IMR-90 (cell line): ENCODE results near the gene JMY. TPM values are rescaled to one million over a fixed set of nuclear protein-coding genes. Genes with fewer than 3 reads are reported as not detected.
A peak's percentile ranks its signal among the peaks of the same experiment; 100 is the strongest.

Experiments
- ATAC-seq: fragments of 200-7000 bp; cut with Tn5 transposase; 2 replicates; pipeline ENCODE4 v1.9.1; 2020; ENCODE audit warnings: low read depth, mild to moderate bottlenecking, moderate library complexity
- BruUV-seq: library from RNA; stranded (reverse); fragments of 400-500 nt; replicated peaks from 2 replicates; lab custom pipeline; 2021; lab: Mats Ljungman, UMichigan
- CTCF ChIA-PET: fragments of 300-600 bp; formaldehyde crosslinking; extraction: SDS; loops from one replicate; lab custom pipeline; 2021; ENCODE audit warnings: antibody characterized with exemption; lab: Yijun Ruan, JAX
- POLR2A ChIA-PET: fragments of 300-600 bp; sonication (Branson Sonifier 250); formaldehyde crosslinking; loops from one replicate; lab custom pipeline; 2022; ENCODE audit warnings: antibody characterized with exemption; ENCODE audit not compliant: unreplicated experiment; lab: Charles Lee
- DNase-seq: peaks from one replicate; pipeline ENCODE4 v3.0.0; 2013
- H2AFZ ChIP-seq: replicated peaks from 2 replicates; pipeline ENCODE3; 2013; ENCODE audit warnings: low read length, mild to moderate bottlenecking; ENCODE audit not compliant: poor library complexity
- H2AK5ac ChIP-seq: 2 replicates; pipeline ENCODE4 v1.6.1; 2013; ENCODE audit warnings: low read depth, low read length, inconsistent platforms
- H2AK9ac ChIP-seq: replicated peaks from 2 replicates; pipeline ENCODE3; 2013; ENCODE audit warnings: mild to moderate bottlenecking, low read depth, low read length, moderate library complexity; ENCODE audit not compliant: poor library complexity
- H2BK120ac ChIP-seq: 2 replicates; pipeline ENCODE4 v1.6.1; 2013; ENCODE audit warnings: low read depth, low read length, inconsistent platforms
- H2BK15ac ChIP-seq: 3 replicates; pipeline ENCODE4 v1.6.1; 2013; ENCODE audit warnings: low read depth, low read length, inconsistent platforms
- H2BK20ac ChIP-seq: 2 replicates; pipeline ENCODE4 v1.6.1; 2013; ENCODE audit warnings: low read depth, mild to moderate bottlenecking, inconsistent platforms, low read length, moderate library complexity
- H2BK5ac ChIP-seq: 2 replicates; pipeline ENCODE4 v1.6.1; 2013; ENCODE audit warnings: mild to moderate bottlenecking, low read depth, low read length, inconsistent platforms; ENCODE audit not compliant: poor library complexity, severe bottlenecking
- H3K14ac ChIP-seq: replicated peaks from 2 replicates; pipeline ENCODE4 v1.6.1; 2013; ENCODE audit warnings: low read depth, low read length, inconsistent platforms
- H3K18ac ChIP-seq: 2 replicates; pipeline ENCODE4 v1.6.1; 2013; ENCODE audit warnings: low read depth, low read length, control low read depth
- H3K23ac ChIP-seq: 2 replicates; pipeline ENCODE4 v1.6.1; 2013; ENCODE audit warnings: low read depth, low read length, inconsistent platforms
- H3K27ac ChIP-seq: 2 replicates; pipeline ENCODE4 v1.5.1; 2013; ENCODE audit warnings: mild to moderate bottlenecking, control low read depth, low read length; ENCODE audit not compliant: insufficient read depth
- H3K27me3 ChIP-seq: 2 replicates; pipeline ENCODE4 v1.6.1; 2013; ENCODE audit warnings: low read length; ENCODE audit not compliant: control insufficient read depth, insufficient read depth
- H3K36me3 ChIP-seq: 2 replicates; pipeline ENCODE4 v1.6.1; 2013; ENCODE audit warnings: low read length, mixed read lengths; ENCODE audit not compliant: control insufficient read depth, insufficient read depth
- H3K4ac ChIP-seq: 2 replicates; pipeline ENCODE4 v1.6.1; 2013; ENCODE audit warnings: low read depth, low read length, inconsistent platforms
- H3K4me1 ChIP-seq: 2 replicates; pipeline ENCODE4 v1.6.1; 2013; ENCODE audit warnings: low read length, mixed read lengths; ENCODE audit not compliant: control insufficient read depth, insufficient read depth
- H3K4me2 ChIP-seq: 2 replicates; pipeline ENCODE4 v1.6.1; 2013; ENCODE audit warnings: low read depth, mild to moderate bottlenecking, control low read depth, low read length, moderate library complexity
- H3K4me3 ChIP-seq: 2 replicates; pipeline ENCODE4 v1.5.1; 2013; ENCODE audit warnings: low read depth, mild to moderate bottlenecking, control low read depth, low read length, moderate library complexity; ENCODE audit not compliant: insufficient read depth
- H3K56ac ChIP-seq: 2 replicates; pipeline ENCODE4 v1.6.1; 2013; ENCODE audit warnings: low read length, inconsistent platforms; ENCODE audit not compliant: insufficient read depth; ENCODE audit errors: extremely low read depth
- H3K79me1 ChIP-seq, 2 experiments: 2 replicates each; pipeline ENCODE4 v1.6.1; 2013; ENCODE audit warnings: low read length in 2 of 2, inconsistent platforms in 1 of 2, low read depth in 1 of 2
- H3K9ac ChIP-seq: 2 replicates; pipeline ENCODE4 v1.6.1; 2013; ENCODE audit warnings: low read depth, low read length, control low read depth
- H3K9me1 ChIP-seq: 2 replicates; pipeline ENCODE4 v1.6.1; 2013; ENCODE audit warnings: low read length, inconsistent platforms; ENCODE audit not compliant: insufficient read depth
- H3K9me3 ChIP-seq: 2 replicates; pipeline ENCODE4 v1.6.1; 2013; ENCODE audit warnings: low read length; ENCODE audit not compliant: control insufficient read depth, insufficient read depth
- H4K20me1 ChIP-seq: 2 replicates; pipeline ENCODE4 v1.6.1; 2013; ENCODE audit warnings: low read length, inconsistent platforms; ENCODE audit not compliant: insufficient read depth
- H4K5ac ChIP-seq: 2 replicates; pipeline ENCODE4 v1.6.1; 2013; ENCODE audit warnings: mild to moderate bottlenecking, low read depth, low read length, control low read depth
- H4K8ac ChIP-seq, 2 experiments: 2 replicates each; pipeline ENCODE4 v1.6.1; 2013; ENCODE audit warnings: low read depth in 2 of 2, low read length in 2 of 2, control low read depth in 1 of 2, inconsistent platforms in 1 of 2
- H4K91ac ChIP-seq: 2 replicates; pipeline ENCODE4 v1.6.1; 2013; ENCODE audit warnings: low read depth, low read length, inconsistent platforms; ENCODE audit not compliant: insufficient read depth
- BHLHE40 ChIP-seq: fragments of 150-350 bp; IDR thresholded peaks from 2 replicates; pipeline ENCODE4 v1.6.1; 2016; ENCODE audit warnings: mild to moderate bottlenecking, low read depth, low read length
- CEBPB ChIP-seq: IDR thresholded peaks from 2 replicates; pipeline ENCODE4 v1.6.1; 2012; ENCODE audit warnings: low read depth, low read length, improper control_type of control experiment
- CHD1 ChIP-seq: IDR thresholded peaks from 2 replicates; pipeline ENCODE4 v1.6.1; 2012; ENCODE audit warnings: low read depth, low read length, improper control_type of control experiment
- CTCF ChIP-seq: conservative IDR thresholded peaks from 2 replicates; pipeline ENCODE4 v1.5.1; 2012; ENCODE audit warnings: mild to moderate bottlenecking, low read depth, low read length, improper control_type of control experiment
- ELK1 ChIP-seq: fragments of 150-350 bp; IDR thresholded peaks from 2 replicates; pipeline ENCODE4 v1.6.1; 2016; ENCODE audit warnings: low read depth, mild to moderate bottlenecking, low read length, moderate library complexity, borderline replicate concordance
- MAFK ChIP-seq: IDR thresholded peaks from 2 replicates; pipeline ENCODE4 v1.6.1; 2012; ENCODE audit warnings: low read depth, low read length, improper control_type of control experiment
- MAZ ChIP-seq: IDR thresholded peaks from 2 replicates; pipeline ENCODE4 v1.6.1; 2012; ENCODE audit warnings: low read depth, mild to moderate bottlenecking, low read length, improper control_type of control experiment, moderate library complexity, borderline replicate concordance
- MXI1 ChIP-seq: IDR thresholded peaks from 2 replicates; pipeline ENCODE4 v1.6.1; 2012; ENCODE audit warnings: low read depth, mild to moderate bottlenecking, low read length, moderate library complexity, borderline replicate concordance
- NFE2L2 ChIP-seq: fragments of 150-350 bp; IDR thresholded peaks from 2 replicates; pipeline ENCODE4 v1.6.1; 2016; ENCODE audit warnings: low read depth, mild to moderate bottlenecking, low read length
- RAD21 ChIP-seq: IDR thresholded peaks from 2 replicates; pipeline ENCODE4 v1.6.1; 2012; ENCODE audit warnings: low read length, improper control_type of control experiment
- RCOR1 ChIP-seq: IDR thresholded peaks from 2 replicates; pipeline ENCODE4 v1.6.1; 2012; ENCODE audit warnings: mild to moderate bottlenecking, low read length, improper control_type of control experiment; ENCODE audit not compliant: insufficient replicate concordance
- RFX5 ChIP-seq: IDR thresholded peaks from 2 replicates; pipeline ENCODE4 v1.8.0; 2012; ENCODE audit warnings: low read depth, mild to moderate bottlenecking, low read length, moderate library complexity
- SMC3 ChIP-seq: fragments of 150-350 bp; IDR thresholded peaks from 2 replicates; pipeline ENCODE4 v1.6.1; 2016; ENCODE audit warnings: low read depth, mild to moderate bottlenecking, antibody characterized with exemption, low read length, moderate library complexity
- whole genome bisulfite sequencing, 2 experiments: methylation state at CpG; one replicate each; pipeline versions ENCODE4 v1.1.5 to v1.1.7; 2013; ENCODE audit warnings: missing lambda C conversion rate in 2 of 2; ENCODE audit not compliant: insufficient read length in 1 of 2; ENCODE audit errors: extremely low coverage in 2 of 2; 5-methylcytosine and 5-hydroxymethylcytosine counted together
- dilution Hi-C: fragments of 300-500 bp; cut with HindIII; formaldehyde crosslinking; loops from one replicate; pipeline ENCODE4 v1.14.3; 2018; ENCODE audit warnings: low sequenced_read_pairs; ENCODE audit not compliant: unreplicated experiment
- in situ Hi-C: fragments of 300-500 bp; cut with MboI; formaldehyde crosslinking; loops from 3 replicates; pipeline ENCODE4 v1.14.3; 2019; ENCODE audit warnings: low sequenced_read_pairs, inconsistent platforms, mixed read lengths
- intact Hi-C: fragments of 100-400 bp; cut with micrococcal nuclease; formaldehyde crosslinking; loops from 2 replicates; pipeline ENCODE4 v1.10.0; 2022
- polyA plus RNA-seq, 3 experiments: library from polyadenylated mRNA; depleted of rRNA; stranded (reverse); fragments of >200 nt; gene quantifications; 2 replicates each; pipeline ENCODE4 v1.2.3, GENCODE V29; 2012; ENCODE audit warnings: low replicate concordance in 1 of 3
- total RNA-seq: library from RNA; depleted of rRNA; stranded (reverse); fragments of >200 nt; gene quantifications from 2 replicates; pipeline ENCODE4 v1.2.3, GENCODE V29; 2012

The JMY gene
- total and polyA plus RNA-seq, 2 of the 4 experiments (the other 2 are of a cell fraction), result 1.7 to 3.2 TPM

- peaks cover 2% of the 10 kb centered on the region for H3K4me1 ChIP-seq
- H2BK5ac ChIP-seq, result no peak overlapping the region
- no peaks in the 10 kb centered on the region for H3K9me1 ChIP-seq
- no peak overlapping the region for H2AK9ac ChIP-seq
- H3K14ac ChIP-seq, result no peak overlapping the region
- H3K36me3 ChIP-seq, result no peaks in the 10 kb centered on the region
- no peak overlapping the region for H2AK5ac ChIP-seq
- no peak overlapping the region for H4K5ac ChIP-seq
- TF ChIP-seq MAFK (no peak), CEBPB (no peak), BHLHE40 (no peak), RFX5 (no peak), NFE2L2 (no peak), RAD21 (no peak), SMC3 (no peak), CHD1 (no peak), ELK1 (no peak), MXI1 (no peak), CTCF (no peak), MAZ (no peak), RCOR1 (no peak)
- no peak overlapping the region for H3K4ac ChIP-seq
- no peak overlapping the region for H3K9ac ChIP-seq
- CTCF ChIA-PET, result interaction anchor here (0.7 to 1.1 kb wide), 3 partner anchors 10 to 200 kb away, joined by 3 to 6 read pairs (median 3); no protein-coding TSS in a partner anchor
- POLR2A ChIA-PET, result no interaction called here
- peak overlapping the region; percentile 59 for H2AFZ ChIP-seq
- ATAC-seq (peak; percentile 95), DNase-seq (peak; percentile 82)
- H3K27me3 ChIP-seq, result no peaks in the 10 kb centered on the region
- peak overlapping the region; percentile 6; the same call in 1 of the 2 replicates for H3K4me2 ChIP-seq
- H3K27ac ChIP-seq, result no peak overlapping the region
- intact Hi-C loops, result no loop called here
- WGBS, 2 experiments, result no CpG with 5 or more reads among the region's 2 CpGs
- H2BK120ac ChIP-seq, result no peak overlapping the region
- H4K8ac ChIP-seq, result no peak overlapping the region
- dilution Hi-C loops, result no loop called here
- no peaks in the 10 kb centered on the region for H4K20me1 ChIP-seq
- no peak overlapping the region for H2BK20ac ChIP-seq
- H3K4me3 ChIP-seq, result no peak overlapping the region
- no peak overlapping the region for H3K56ac ChIP-seq
- in situ Hi-C loops, result no loop called here
- H3K79me1 ChIP-seq, result no peaks in the 10 kb centered on the region
- no peak overlapping the region for H3K18ac ChIP-seq
- H2BK15ac ChIP-seq, result no peak overlapping the region
- no TSS peak for BruUV-seq
- no peak overlapping the region for H3K23ac ChIP-seq
- no peaks in the 10 kb centered on the region for H3K9me3 ChIP-seq
- H4K91ac ChIP-seq, result no peak overlapping the region
Observed at GRCh38 chr5:79225026-79225425, 10.9 kb upstream of the JMY start.
